ENCODE measurements around the gene SUSD1. TPM values are rescaled to one million over a fixed set of nuclear protein-coding genes. Genes with fewer than 3 reads are reported as not detected.

SUSD1 gene
- polyA plus RNA-seq, 4 donors: 15.3 to 40.7 (median 33.5) TPM

DNA sequence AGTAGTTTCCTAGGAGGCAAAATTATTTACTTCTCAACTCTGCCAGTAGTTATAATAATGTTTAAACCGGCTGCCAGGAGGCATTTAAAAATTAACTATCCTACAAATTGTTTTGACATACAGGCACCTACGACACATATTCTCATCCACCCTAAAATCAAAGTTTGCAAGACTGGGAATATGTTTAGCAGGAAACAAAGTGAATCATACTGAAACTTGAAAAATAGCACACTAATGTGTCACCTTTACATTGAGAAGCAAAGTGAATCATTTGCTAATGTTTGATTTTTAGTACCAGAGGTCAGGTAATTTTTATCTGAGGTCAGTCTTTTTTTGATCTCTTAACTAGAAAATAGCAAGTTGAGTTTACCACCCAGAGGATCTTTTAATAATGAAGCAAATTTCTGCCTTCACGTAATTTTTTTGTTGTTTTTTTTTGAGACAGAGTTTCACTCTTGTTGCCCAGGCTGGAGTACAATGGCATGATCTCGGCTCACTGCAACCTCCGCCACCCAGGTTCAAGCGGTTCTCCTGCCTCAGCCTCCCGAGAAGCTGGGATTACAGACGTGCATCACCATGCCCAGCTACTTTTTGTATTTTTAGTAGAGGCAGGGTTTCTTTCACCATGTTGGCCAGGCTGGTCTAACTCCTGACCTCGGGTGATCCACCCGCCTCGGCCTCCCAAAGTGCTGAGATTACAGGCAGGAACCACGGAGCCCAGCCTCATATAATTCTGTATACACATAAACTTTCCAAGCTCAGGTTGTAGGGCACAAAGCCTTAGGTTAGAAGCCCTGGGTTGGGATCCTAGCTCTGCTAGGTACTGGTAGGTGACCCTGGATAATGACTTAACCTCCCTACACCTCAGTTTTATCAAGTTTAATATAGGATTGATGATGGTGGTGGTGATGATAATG is 154.2 kb downstream of the SUSD1 start:
- DNase-seq (ENCODE audit: low read depth in 4 of 4, low spot score in 3 of 4): no peak

DNA sequence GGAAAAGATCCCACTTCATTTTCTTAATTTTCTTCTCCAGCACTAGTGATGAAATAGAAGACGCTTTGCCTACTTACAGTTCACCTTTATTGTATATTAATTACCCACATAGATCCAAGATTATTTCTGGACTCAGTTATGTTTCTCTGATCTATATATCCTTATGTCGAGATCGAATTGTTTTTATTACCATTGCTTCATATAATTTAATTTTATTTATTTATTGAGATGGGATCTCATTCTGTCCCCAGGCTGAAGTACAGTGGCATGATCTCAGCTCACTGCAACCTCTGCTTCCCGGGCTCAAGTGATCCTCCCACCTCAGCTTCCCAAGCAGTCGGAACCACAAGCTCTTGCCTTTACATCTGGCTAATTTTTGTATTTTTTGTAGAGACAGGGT is 157.2 kb downstream of the SUSD1 start:
- no peak for DNase-seq (ENCODE audit: low read depth in 4 of 4, low spot score in 3 of 4)

DNA sequence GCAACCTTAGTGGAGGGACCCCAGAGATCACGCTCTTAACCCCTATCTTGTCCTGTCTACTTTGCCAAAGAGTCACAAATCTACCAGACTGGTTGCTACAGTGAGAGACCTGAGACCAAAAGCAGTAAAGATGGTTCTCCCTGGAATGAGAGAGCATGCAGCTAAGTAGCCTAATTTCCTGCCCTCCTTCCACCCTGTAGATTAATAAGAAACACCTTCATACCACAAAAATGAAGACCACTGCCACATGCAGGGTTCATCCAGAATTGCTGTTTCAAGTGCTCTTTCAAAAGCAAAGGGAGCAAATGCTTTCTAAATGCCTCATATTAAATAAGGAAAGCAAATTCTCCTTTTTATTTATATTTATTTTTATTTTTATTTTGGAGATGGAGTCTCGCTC is 159.4 kb downstream of the SUSD1 start:
- no peak for DNase-seq (ENCODE audit: low read depth in 4 of 4, low spot score in 3 of 4)

DNA sequence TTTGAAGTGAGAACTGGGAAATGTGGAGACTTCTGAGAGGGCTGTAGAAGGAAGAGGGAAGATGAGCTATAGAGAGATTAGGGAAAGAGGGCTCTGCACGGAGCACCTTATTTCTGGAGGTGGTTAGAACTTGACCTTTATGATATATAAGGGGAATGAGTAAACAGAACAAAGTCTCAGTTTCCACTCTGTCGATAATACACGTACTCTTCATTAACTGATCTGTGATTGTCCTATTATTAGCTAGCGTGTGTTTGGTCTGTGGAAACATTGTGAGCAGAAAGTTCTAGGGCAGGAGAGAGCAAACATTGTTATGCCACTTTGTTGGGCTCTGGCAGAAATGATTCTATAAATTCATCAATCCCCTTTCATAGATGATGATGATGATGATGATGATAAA is 159.9 kb downstream of the SUSD1 start:
- DNase-seq (ENCODE audit: low read depth in 4 of 4, low spot score in 3 of 4): no peak

DNA sequence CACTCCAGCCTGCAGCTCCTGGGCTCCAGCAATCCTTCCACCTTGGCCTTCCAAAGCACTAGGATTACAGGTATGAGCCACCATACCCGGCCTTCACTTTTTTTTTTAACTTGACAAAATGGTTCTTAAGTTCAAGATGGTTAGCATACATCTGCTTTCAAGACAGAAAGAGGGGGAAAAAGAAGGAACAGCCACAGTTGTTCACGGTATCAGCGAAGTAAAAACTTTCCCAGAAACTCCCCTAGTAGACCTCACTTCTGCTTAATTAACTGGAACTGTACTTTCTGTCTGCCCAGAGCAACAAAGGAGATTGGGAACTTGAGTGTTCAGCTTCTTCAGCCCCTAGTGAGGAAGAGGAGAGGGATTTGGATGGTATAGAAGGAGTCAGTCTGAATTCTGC is 161.8 kb downstream of the SUSD1 start:
- no peak for DNase-seq (ENCODE audit: low read depth in 4 of 4, low spot score in 3 of 4)

DNA sequence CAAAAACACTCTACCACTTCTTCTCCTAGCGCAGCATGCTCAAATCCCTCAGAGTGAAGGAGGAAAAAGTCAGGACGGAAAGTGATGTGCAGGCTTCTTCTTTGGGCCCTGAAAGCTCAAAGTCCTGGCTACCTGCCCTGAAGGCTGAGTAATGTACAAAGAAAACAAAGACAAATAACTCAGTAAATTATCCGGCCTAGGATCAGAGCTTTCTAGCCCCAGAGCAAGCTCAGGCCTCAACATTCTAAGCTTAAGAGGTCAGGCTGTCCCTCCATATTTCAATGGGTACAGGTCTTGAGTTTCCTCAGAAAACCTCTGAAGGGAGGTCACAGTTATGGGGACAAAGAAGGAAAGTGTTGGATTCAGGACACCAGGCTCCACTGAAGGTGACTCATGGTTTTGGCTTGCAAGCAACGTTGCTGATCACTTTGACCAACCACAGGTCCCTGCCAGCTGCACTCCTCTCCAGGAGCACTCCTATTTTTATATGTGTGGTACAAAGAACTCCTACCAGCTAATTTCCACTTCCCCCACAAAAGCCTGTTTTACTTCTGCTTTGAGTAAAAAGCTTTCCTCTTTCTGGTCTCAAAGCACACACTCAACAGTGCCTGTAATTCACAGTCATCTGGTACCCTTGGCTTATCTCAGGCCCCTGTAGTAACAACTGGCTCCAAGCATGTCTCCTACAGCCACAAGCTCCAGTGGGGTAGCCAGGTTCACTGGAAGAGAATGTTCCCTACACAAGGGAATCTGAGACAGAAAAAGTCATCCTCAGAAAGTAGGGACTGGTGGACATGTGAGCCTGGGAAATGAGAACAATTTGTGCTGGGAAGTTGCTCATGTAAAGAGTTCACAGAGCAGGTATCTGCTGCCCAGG is 162.8 kb downstream of the SUSD1 start:
- DNase-seq (ENCODE audit: low read depth in 4 of 4, low spot score in 3 of 4): no peak

DNA sequence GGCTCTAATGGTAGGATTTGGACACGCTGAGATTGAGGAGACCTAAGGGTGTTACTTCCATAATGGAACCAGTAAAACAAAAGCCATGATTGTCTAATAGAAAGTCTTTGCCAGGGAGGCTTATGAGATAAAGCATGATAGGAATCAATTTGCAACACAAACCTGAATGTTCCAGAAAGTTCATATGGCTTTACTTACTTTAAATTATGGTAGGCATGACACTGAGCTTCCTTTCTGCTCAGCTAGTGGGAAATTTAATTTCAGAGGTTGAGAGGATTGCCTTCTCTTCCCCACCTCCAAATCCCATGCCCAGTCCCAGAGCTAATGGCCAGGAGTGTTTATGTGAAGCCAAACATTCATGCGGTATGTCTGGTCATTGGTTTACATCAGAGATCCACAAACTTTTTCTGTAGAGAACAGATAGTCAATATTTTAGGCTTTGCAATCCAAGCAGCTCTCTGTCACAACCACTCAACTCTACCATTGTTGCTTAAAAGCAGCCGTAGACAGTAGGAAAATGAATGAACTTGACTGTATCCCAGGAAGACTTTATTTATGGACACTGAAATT is 164.0 kb downstream of the SUSD1 start:
- DNase-seq (ENCODE audit: low read depth in 4 of 4, low spot score in 3 of 4): no peak

DNA sequence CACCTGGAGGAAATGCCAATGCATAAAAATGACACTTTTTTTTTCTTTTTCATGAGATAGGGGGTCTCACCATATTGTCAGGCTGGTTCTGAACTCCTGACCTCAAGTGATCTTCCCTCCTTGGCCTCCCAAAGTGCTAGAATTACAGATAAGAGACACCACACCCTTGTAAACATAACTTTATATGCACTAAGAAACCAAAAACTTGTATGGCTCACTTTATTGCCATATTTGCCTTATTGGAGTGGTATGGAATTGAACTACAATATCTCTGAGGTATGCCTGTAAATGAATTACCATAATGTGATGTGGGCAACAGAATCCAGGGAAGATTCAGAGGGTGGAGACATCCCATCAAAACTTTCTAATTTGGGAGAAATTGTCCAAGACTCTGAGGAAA is 164.6 kb downstream of the SUSD1 start:
- DNase-seq (ENCODE audit: low read depth in 4 of 4, low spot score in 3 of 4): no peak

DNA sequence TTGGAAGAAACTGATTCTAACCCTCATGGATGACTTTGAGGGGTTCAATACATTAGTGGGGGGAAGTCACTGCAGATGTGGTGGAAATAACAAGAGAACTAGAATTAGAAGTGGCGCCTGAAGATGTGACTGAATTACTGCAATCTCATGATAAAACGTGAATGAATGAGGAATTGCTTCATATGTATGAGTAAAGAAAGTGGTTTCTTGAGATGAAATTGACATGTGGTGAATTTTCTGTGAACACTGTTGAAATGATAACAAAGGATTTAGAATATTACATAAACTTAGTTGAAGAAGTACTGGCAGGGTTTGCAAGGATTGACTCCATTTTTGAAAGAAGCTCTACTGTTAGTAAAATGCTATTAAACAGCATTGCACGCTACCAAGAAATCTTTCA is 165.4 kb downstream of the SUSD1 start:
- DNase-seq (ENCODE audit: low read depth in 4 of 4, low spot score in 3 of 4): no peak

DNA sequence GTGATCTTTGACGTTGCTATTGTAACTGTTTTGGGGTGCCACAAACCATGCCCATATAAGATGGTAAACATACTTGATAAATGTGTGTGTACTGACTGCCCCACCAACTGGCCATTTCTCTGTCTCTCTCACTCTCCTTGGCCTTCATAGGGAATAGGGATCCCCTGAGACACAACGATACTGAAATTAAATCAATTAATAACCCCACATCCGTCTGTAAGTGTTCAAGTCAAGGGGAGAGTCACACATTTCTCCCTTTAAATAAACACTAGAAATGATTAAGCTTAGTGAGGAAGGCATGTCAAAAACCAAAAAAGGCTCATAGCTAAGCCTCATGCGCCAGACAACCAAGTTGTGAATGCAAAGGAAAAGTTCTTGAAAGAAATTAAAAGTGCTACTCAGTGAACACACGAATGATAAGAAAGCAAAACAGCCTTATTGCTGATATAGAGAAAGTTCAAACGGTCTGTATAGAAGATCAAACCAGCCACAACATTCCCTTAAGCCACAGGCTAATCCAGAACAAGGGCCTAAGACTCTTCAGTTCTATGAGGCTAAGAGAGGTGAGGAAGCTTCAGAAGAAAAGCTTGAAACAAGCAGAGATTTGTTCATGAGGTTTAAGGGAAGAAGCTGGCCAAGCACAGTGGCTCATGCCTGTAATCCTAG is 167.4 kb downstream of the SUSD1 start:
- no peak for DNase-seq (ENCODE audit: low read depth in 4 of 4, low spot score in 3 of 4)

DNA sequence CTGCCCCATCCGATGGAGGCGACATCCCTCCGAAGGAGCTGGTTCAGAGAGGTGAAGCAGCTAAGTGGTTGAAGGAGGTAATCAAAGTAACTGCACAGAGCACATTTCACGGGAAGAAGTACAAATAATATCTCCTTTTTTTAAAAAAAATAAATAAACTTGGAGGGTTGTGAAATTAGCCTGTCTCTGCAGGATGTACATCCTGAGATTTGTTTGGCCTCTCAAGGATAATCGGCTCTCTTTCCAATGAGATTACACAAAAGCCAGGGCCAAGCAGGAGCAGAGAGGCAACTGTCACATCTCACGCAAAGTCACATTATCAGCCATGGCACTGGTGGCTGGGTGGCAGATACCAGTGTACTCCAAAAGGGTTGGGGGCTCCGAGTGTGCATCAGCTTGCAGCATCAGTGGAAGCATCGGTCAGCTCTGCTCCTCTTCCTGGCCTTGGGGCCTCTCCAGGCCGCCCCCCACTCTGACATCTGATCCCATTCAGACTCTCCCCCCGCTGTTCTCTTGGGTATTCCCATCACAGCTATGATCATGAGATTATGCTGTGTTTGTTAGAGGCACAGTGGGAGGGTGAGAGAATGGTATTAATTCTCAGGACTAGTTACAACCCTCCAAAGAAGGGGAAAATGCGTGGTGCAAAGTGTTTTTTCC is 168.6 kb downstream of the SUSD1 start:
- no peak for DNase-seq (ENCODE audit: low read depth in 4 of 4, low spot score in 3 of 4)

DNA sequence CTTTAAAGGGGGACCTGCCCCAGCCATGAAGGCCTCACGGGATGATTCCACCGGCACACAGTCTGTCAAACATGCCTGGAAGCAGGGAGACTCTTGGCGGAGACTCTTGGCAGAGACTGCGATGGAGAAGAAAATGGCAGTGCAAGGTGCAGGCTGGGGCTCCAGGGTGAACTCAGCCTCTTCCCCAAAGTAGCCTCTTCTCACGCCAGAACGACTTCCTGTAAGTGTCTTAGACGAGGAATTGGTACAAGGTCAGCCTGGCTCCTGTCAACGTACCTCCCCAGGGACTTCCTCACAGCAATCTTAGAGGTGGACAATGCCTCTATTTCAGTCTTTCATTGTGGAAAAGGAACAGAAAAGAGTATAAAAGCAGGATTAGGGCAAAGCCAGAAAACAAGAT is 169.2 kb downstream of the SUSD1 start:
- no peak for DNase-seq (ENCODE audit: low read depth in 4 of 4, low spot score in 3 of 4)

DNA sequence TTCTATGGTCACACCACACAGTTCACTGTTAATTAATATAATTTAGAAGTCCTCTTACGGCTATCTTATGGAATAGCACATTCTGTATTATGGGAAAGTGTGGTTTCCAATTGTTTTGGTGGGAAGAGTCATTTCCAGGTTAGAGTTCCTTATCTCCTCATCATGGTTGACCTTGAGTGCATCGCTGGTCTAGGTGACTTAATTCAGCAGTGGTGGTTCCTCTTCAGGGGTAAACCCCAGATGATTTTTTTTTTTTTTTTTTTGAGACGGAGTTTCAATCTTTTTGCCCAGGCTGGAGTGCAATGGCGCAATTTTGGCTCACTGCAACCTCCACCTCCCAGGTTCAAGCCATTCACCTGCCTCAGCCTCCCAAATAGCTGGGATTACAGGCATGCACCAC is 171.6 kb downstream of the SUSD1 start:
- no peak for DNase-seq (ENCODE audit: low read depth in 4 of 4, low spot score in 3 of 4)

DNA sequence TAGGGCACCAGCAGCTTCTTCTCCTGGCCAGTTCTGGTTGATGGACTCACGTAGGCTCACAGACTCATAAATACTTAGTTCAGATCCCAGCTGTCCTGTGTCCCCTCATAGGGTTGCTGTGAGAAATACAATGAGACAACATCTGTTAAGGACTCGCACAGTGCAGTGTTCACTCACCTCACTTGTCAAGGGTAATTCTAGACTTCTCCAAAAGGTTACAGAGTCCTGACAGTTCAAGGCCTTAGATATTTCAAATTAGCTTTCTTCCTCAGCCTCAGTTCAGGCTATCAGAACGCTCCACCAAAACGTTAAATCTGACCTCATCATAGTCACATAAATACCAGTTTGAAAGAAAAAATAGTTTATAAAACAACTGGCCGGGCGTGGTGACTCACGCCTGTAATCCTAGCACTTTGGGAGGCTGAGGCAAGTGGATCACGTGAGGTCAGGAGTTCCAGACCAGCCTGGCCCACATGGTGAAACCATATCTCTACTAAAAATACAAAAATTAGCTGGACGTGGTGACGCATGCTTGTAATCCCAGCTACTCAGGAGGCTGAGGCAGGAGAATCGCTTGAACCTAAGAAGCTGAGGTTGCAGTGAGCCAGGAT is 172.1 kb downstream of the SUSD1 start:
- no peak for DNase-seq (ENCODE audit: low read depth in 4 of 4, low spot score in 3 of 4)

DNA sequence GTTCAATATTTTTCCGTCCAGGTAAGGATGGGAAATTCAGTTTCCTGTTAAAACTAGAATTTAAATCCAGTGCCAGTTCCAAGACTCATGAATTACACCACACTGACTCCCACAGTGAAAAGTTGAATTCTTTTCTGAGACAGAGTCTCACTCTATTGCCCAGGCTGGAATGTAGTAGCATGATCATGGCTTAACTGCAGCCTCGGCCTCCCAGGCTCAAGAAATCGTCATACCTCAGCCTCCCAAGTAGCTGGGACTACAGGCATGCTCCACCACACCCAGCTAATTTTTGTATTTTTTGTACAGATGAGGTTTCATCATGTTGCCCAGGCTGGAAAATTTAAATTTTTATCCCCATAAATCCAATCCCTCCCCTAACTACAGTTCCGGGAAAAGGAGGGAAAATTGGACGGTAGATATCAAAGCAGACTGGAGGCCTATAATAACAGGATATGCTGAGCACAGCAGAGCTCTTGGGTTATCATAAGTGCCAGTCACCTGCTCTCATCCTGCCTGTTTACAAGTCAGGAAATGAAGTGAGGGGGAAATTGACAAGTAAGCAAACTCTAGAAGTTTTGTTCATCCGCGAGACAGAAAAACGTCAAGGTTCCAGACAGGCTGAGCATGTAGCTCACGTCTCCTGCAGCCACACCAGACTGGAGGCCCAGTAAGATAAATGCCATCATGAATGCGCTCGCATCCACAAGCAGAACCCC is 172.8 kb downstream of the SUSD1 start:
- DNase-seq (ENCODE audit: low read depth in 4 of 4, low spot score in 3 of 4): no peak

DNA sequence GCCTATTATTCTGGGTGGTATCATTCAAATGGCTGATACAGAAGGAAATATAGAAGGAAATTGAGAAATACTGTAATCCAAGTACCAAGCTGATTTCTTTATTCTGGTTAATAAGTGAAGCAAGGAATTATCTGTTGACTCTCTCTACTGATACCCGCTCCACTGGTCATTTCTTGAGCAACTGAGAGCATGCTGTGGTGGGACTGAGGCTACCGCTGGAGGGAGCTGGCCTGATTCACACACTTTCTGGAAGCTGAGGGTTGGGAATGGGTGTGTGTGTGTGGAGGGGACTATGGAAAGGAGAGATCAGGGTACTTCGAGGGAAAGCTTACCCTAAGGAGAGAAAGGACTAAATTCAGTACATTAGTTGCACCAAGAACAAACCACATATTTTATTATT is 174.4 kb downstream of the SUSD1 start:
- no peak for DNase-seq (ENCODE audit: low read depth in 4 of 4, low spot score in 3 of 4)

DNA sequence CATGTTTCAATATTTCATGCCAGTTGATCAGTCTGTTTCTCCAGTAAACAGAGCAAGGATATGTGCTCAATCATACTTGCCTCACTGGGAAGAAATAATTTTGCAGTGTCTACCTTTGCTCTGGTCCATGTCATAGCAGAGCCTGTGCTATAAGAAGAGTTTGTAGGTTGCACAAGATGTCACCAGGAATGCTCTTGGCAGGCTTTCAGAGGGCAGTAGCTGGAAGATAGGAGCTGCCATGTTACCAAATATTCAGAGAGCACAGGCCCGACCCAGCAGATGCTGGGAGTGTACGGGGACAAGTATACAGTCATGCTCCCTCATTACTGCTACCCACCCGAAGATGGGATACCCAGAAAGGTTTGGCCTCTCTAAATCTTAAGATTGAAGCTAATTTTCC is 175.8 kb downstream of the SUSD1 start:
- no peak for DNase-seq (ENCODE audit: low read depth in 4 of 4, low spot score in 3 of 4)

DNA sequence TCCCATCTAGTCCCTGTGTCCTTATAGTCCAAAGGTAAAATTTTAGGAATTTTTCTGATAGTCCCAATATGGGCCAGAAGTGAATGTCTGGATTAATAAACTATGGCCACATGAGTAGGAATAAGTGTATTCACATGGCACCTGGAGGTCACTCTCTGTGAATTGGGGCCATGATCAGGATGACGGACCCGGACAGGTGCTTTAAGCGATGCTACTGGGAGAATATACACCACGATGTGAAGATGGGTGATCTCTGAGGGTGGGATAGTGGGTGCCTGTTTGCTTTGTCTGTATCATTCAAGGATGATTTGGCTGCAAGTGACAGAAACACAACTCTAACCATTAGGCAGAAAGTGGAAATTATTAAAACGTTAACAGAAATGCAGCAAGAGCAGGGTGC is 177.3 kb downstream of the SUSD1 start:
- no peak for DNase-seq (ENCODE audit: low read depth in 4 of 4, low spot score in 3 of 4)

DNA sequence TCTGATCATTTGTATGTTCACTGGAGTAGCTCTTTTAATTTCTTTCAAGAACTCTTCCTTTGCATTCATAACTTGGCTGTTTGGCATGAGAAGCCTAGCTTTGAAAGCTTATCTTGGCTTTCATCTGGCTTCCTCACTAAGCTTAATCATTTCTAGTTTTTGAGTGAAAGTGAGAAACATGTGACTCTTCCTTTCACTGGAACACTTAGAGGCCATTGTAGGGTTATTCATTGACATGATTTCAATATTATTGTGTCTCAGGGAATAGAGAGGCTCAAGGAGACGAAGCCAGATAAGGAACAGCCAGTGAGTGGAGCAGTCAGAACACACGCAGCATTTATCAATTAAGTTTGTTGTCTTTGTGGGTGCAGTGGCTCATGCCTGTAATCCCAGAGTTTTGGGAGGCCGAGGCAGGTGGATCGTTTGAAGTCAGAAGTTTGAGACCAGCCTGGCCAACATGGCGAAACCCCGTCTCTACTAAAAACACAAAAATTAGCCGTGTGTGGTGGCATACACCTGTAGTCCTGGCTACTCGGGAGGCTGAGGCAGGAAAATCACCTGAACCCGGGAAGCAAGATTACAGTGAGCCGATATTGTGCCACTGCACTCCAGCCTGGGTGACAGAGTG is 180.2 kb downstream of the SUSD1 start:
- DNase-seq (ENCODE audit: low read depth in 4 of 4, low spot score in 3 of 4): no peak

Measured in left renal pelvis (tissue), 4 donors.